Stimulated activated effector memory CD8-positive, alpha-beta T cell treated with anti-CD3 and anti-CD28 coated beads, Interleukin-12 subunit alpha, Interleukin-12 subunit beta, amount 100 ng/mL, for 72 hours (primary cell): ENCODE measurements around the gene GLS.
A peak's percentile ranks its signal among the peaks of the same experiment; 100 is the strongest.
"Not testable (repeated sequence)": the region's sequence is repeated elsewhere in the genome, so short reads cannot be mapped to it uniquely, and the experiment has no call there.

Source experiments
- ATAC-seq: fragments of 150-1000 bp; cut with Tn5 transposase; 2 replicates; pipeline ENCODE4 v1.10.0; 2021
- DNase-seq, 2 donors: peaks; one replicate each; pipeline ENCODE4 v3.0.0; 2021 to 2022; ENCODE audit warnings: low spot score in 2 of 2
- H3K27ac Mint-ChIP-seq: one replicate; pipeline ENCODE4 v1.8.0; 2022; ENCODE audit warnings: mild to moderate bottlenecking, mixed read lengths
- H3K36me3 Mint-ChIP-seq: one replicate; pipeline ENCODE4 v1.8.0; 2022; ENCODE audit warnings: mild to moderate bottlenecking, mixed read lengths
- H3K4me1 Mint-ChIP-seq: one replicate; pipeline ENCODE4 v1.8.0; 2022; ENCODE audit warnings: mixed read lengths
- H3K4me3 Mint-ChIP-seq: one replicate; pipeline ENCODE4 v1.8.0; 2022; ENCODE audit warnings: mild to moderate bottlenecking, mixed read lengths
- H3K9me3 Mint-ChIP-seq: one replicate; pipeline ENCODE4 v1.8.0; 2022; ENCODE audit warnings: mixed read lengths

Gene GLS

GRCh38 chr2:190847504-190848081 lies 33.0 kb upstream of the GLS start:
- ATAC-seq, result no peak

GRCh38 chr2:190849774-190850173 lies 30.8 kb upstream of the GLS start:
- H3K9me3 Mint-ChIP-seq, result no peaks in the 10 kb centered on the region
- H3K36me3 Mint-ChIP-seq, result peaks cover under 1% of the 10 kb centered on the region
- peaks cover 6% of the 10 kb centered on the region for H3K4me1 Mint-ChIP-seq
- H3K27ac Mint-ChIP-seq, result no peak overlapping the region
- ATAC-seq (no peak), DNase-seq (no peak)
- H3K4me3 Mint-ChIP-seq, result no peak overlapping the region

More at GRCh38 chr2:190847504-190848081, 33.0 kb upstream of the GLS start:
- Mint-ChIP-seq H3K36me3 (peaks cover 10% of the 10 kb centered on the region), H3K4me1 (peaks cover 2% of the 10 kb centered on the region), H3K27ac (no peak overlapping the region), H3K9me3 (no peaks in the 10 kb centered on the region), H3K4me3 (no peak overlapping the region)
- DNase-seq, result no peak

GRCh38 chr2:190853022-190853421 lies 27.6 kb upstream of the GLS start:
- ATAC-seq, H3K36me3 Mint-ChIP-seq, H3K27ac Mint-ChIP-seq, H3K4me3 Mint-ChIP-seq, H3K4me1 Mint-ChIP-seq, DNase-seq, H3K9me3 Mint-ChIP-seq: not testable (repeated sequence)

GRCh38 chr2:190853531-190854383 lies 26.9 kb upstream of the GLS start:
- no peaks in the 10 kb centered on the region for H3K9me3 Mint-ChIP-seq
- H3K27ac Mint-ChIP-seq, result no peak overlapping the region
- H3K4me3 Mint-ChIP-seq, result no peak overlapping the region
- DNase-seq, result no peak
- H3K4me1 Mint-ChIP-seq, result peaks cover 6% of the 10 kb centered on the region
- ATAC-seq, result no peak
- no peaks in the 10 kb centered on the region for H3K36me3 Mint-ChIP-seq

GRCh38 chr2:190854726-190855125 lies 25.9 kb upstream of the GLS start:
- no peaks in the 10 kb centered on the region for H3K9me3 Mint-ChIP-seq
- no peak overlapping the region for H3K27ac Mint-ChIP-seq
- no peak overlapping the region for H3K4me3 Mint-ChIP-seq
- ATAC-seq (no peak), DNase-seq (no peak)
- peaks cover 6% of the 10 kb centered on the region for H3K4me1 Mint-ChIP-seq
- H3K36me3 Mint-ChIP-seq, result no peaks in the 10 kb centered on the region

GRCh38 chr2:190855245-190855644 lies 25.4 kb upstream of the GLS start:
- peaks cover 6% of the 10 kb centered on the region for H3K4me1 Mint-ChIP-seq
- no peak overlapping the region for H3K27ac Mint-ChIP-seq
- no peaks in the 10 kb centered on the region for H3K36me3 Mint-ChIP-seq
- no peaks in the 10 kb centered on the region for H3K9me3 Mint-ChIP-seq
- ATAC-seq (no peak), DNase-seq (no peak)
- no peak overlapping the region for H3K4me3 Mint-ChIP-seq

GRCh38 chr2:190856985-190857384 lies 23.6 kb upstream of the GLS start:
- no peak for ATAC-seq
- DNase-seq, result no peak

GRCh38 chr2:190858817-190859216 lies 21.8 kb upstream of the GLS start:
- H3K27ac Mint-ChIP-seq, result no peak overlapping the region
- H3K4me3 Mint-ChIP-seq, result no peak overlapping the region
- H3K36me3 Mint-ChIP-seq, result no peaks in the 10 kb centered on the region
- peaks cover 22% of the 10 kb centered on the region for H3K4me1 Mint-ChIP-seq
- peaks cover 8% of the 10 kb centered on the region for H3K9me3 Mint-ChIP-seq
- DNase-seq (no peak), ATAC-seq (no peak)

More at GRCh38 chr2:190856985-190857384, 23.6 kb upstream of the GLS start:
- no peaks in the 10 kb centered on the region for H3K36me3 Mint-ChIP-seq
- no peak overlapping the region for H3K27ac Mint-ChIP-seq
- H3K9me3 Mint-ChIP-seq, result peaks cover 2% of the 10 kb centered on the region
- no peak overlapping the region for H3K4me3 Mint-ChIP-seq
- H3K4me1 Mint-ChIP-seq, result peaks cover 8% of the 10 kb centered on the region

GRCh38 chr2:190859347-190860297 lies 21.0 kb upstream of the GLS start:
- Mint-ChIP-seq H3K4me1 (peaks cover 18% of the 10 kb centered on the region), H3K27ac (no peak overlapping the region), H3K4me3 (no peak overlapping the region), H3K9me3 (peaks cover 8% of the 10 kb centered on the region), H3K36me3 (no peaks in the 10 kb centered on the region)
- DNase-seq (no peak), ATAC-seq (no peak)

- DNase-seq (no peak), ATAC-seq (no peak)
- H3K4me3 Mint-ChIP-seq, result no peak overlapping the region
- no peak overlapping the region for H3K27ac Mint-ChIP-seq
- H3K36me3 Mint-ChIP-seq, result no peaks in the 10 kb centered on the region
- peaks cover 8% of the 10 kb centered on the region for H3K9me3 Mint-ChIP-seq
- H3K4me1 Mint-ChIP-seq, result peaks cover 18% of the 10 kb centered on the region
These were observed 19.5 kb upstream of the GLS start for GRCh38 chr2:190860985-190861680.

GRCh38 chr2:190862128-190862527 lies 18.5 kb upstream of the GLS start:
- H3K4me3 Mint-ChIP-seq, H3K9me3 Mint-ChIP-seq, DNase-seq, H3K27ac Mint-ChIP-seq, H3K36me3 Mint-ChIP-seq: not testable (repeated sequence)
- ATAC-seq, result peak; percentile 42
- H3K4me1 Mint-ChIP-seq, result peaks cover 18% of the 10 kb centered on the region

- Mint-ChIP-seq H3K27ac (no peak overlapping the region), H3K36me3 (no peaks in the 10 kb centered on the region), H3K9me3 (peaks cover 8% of the 10 kb centered on the region), H3K4me3 (no peak overlapping the region), H3K4me1 (peaks cover 18% of the 10 kb centered on the region)
- DNase-seq (no peak), ATAC-seq (peak; percentile 91)
These were observed 18.0 kb upstream of the GLS start for GRCh38 chr2:190862571-190862991.

GRCh38 chr2:190863946-190864345 lies 16.7 kb upstream of the GLS start:
- Mint-ChIP-seq H3K27ac (no peak overlapping the region), H3K9me3 (peaks cover 8% of the 10 kb centered on the region), H3K36me3 (no peaks in the 10 kb centered on the region), H3K4me1 (peaks cover 18% of the 10 kb centered on the region), H3K4me3 (no peak overlapping the region)
- DNase-seq (no peak), ATAC-seq (no peak)

- H3K9me3 Mint-ChIP-seq, result peaks cover 8% of the 10 kb centered on the region
- H3K27ac Mint-ChIP-seq, result no peak overlapping the region
- peaks cover 18% of the 10 kb centered on the region for H3K4me1 Mint-ChIP-seq
- ATAC-seq (no peak), DNase-seq (no peak)
- no peak overlapping the region for H3K4me3 Mint-ChIP-seq
- H3K36me3 Mint-ChIP-seq, result no peaks in the 10 kb centered on the region
These were observed 16.2 kb upstream of the GLS start for GRCh38 chr2:190864375-190864774.

GRCh38 chr2:190867212-190867611 lies 13.4 kb upstream of the GLS start:
- DNase-seq (no peak), ATAC-seq (no peak)
- peaks cover 4% of the 10 kb centered on the region for H3K9me3 Mint-ChIP-seq
- no peak overlapping the region for H3K4me3 Mint-ChIP-seq
- H3K4me1 Mint-ChIP-seq, result peaks cover 14% of the 10 kb centered on the region
- H3K27ac Mint-ChIP-seq, result no peak overlapping the region
- no peaks in the 10 kb centered on the region for H3K36me3 Mint-ChIP-seq
